Psoas muscle (tissue), 8 donors: ENCODE results near the gene TRIM44. TPM values are rescaled to one million over a fixed set of nuclear protein-coding genes. Genes with fewer than 3 reads are reported as not detected.

Source experiments
- ATAC-seq, 4 donors: fragments of 200-7000 bp; cut with Tn5 transposase; one replicate each; pipeline ENCODE4 v1.9.1; 2020; ENCODE audit warnings: moderate library complexity in 3 of 4, mild to moderate bottlenecking in 2 of 4
- DNase-seq, 2 donors: peaks; one replicate each; pipeline ENCODE4 v3.0.0-alpha.2; 2020
- H3K27ac ChIP-seq: fragments of 200-600 bp; one replicate; pipeline ENCODE4 v1.8.0; 2022
- H3K27me3 ChIP-seq, 3 donors: fragments of 200-600 bp in 1 of 3; one replicate each; pipeline versions ENCODE4 v1.6.1 to v1.8.0; 2013 to 2022; ENCODE audit warnings: low read length in 2 of 3, mild to moderate bottlenecking in 2 of 3, moderate library complexity in 1 of 3; ENCODE audit not compliant: insufficient read depth in 3 of 3
- H3K36me3 ChIP-seq, 2 donors: fragments of 200-600 bp in 1 of 2; one replicate each; pipeline versions ENCODE4 v1.6.1 to v1.8.0; 2013 to 2022; ENCODE audit warnings: low read depth in 1 of 2, mild to moderate bottlenecking in 1 of 2, moderate library complexity in 1 of 2; ENCODE audit not compliant: insufficient read depth in 1 of 2
- H3K4me1 ChIP-seq: fragments of 200-600 bp; one replicate; pipeline ENCODE4 v1.8.0; 2022
- H3K4me3 ChIP-seq: fragments of 200-600 bp; one replicate; pipeline ENCODE4 v1.8.0; 2022; ENCODE audit warnings: mild to moderate bottlenecking
- H3K9me3 ChIP-seq: fragments of 200-600 bp; one replicate; pipeline ENCODE4 v1.8.0; 2022
- WGBS, 3 donors: extraction: QIAGEN DNeasy Blood & Tissue Kit; methylation state at CpG; one replicate each; pipeline versions ENCODE4 v1.1.6 to v1.1.7; 2013; 5-methylcytosine and 5-hydroxymethylcytosine counted together
- intact Hi-C, 2 donors: fragments of 100-400 bp; cut with DNase I; formaldehyde crosslinking; loops; one replicate each; pipeline versions ENCODE4 v1.11.0 to v1.14.2; 2022
- polyA plus RNA-seq, 3 donors: library from polyadenylated mRNA; stranded (reverse); fragments of 200-250 nt; gene quantifications; one replicate each; pipeline ENCODE4 v1.2.3, GENCODE V29; 2013
- total RNA-seq, 4 donors: library from RNA; stranded (reverse); fragmentation: NEBNext Ultra II Directional in 2 of 4; extraction: Animal tissue kit (Norgen Biotek cat#: 25700) in 2 of 4; gene quantifications; one replicate each; pipeline versions ENCODE4 v1.2.1 to v1.2.4, GENCODE V29; 2021 to 2023
- TF ChIP-seq, protein P1 (sequence below): fragments of 200-600 bp; IDR thresholded peaks from one replicate; pipeline ENCODE4 v1.8.0; 2022; ENCODE audit warnings: antibody characterized with exemption
- donor health status: healthy with polysubstance abuse.
- donor health status: DM: no; HTN: no; CAD: no; lungs with moderate emphysema.
- donor health status: Bipolar disorder and iron deficiency.
- donor health status: healthy.
- donor health status: DM: yes; HTN: yes; CAD: no.
- donor health status: DM: no; HTN: no; CAD: no.
- donor health status: DM: no; HTN: no; CAD: no.
- donor health status: DM: yes; HTN: yes; CAD: no.

The TRIM44 gene
- total and polyA plus RNA-seq, 7 donors: 6.8 to 46.8 (median 34.0) TPM

DNA sequence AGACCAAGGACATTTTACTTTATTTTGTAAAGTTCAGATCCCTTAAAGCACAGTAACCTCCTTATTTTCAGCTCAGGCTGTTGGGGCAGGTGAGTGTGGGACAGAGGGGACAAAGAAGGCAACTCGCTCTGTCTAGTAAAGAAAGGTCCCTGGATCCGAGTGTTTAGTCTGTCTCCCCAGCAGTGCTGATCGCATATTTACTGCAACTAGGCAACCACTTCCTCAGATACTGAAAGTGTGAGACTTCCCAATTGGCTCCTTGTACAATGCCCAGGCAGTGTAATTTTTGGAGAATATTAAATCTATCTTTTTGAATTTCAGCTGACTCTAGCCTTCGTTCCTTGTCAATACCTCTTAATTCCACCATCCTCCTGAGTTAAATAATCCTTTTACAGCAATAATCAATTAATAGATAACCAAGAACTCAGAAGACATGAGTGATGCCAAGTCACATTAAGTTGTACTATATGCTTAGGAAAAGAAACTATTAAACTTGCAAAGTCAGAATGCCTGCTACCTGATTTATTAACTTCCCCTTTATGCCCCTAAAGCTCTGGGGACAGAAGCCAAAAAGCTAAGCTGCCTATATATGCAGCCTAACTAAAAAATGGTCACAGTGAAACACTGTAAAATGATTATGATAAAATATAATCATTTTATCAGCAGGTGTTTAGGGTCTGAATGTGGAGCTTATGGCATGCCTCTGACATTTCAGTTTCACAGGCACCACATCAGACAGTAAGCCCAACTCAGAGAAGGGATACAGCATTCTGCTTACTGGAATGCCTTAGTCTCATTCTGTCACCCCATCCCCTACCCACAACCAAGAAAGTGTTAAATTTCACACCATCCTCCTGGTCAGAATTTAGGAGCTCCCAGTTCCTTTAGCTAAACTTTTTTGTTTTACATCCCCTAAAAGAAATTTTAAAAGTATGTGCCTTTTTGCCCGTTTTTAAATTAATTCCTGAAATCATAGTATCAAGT is 138.7 kb downstream of the TRIM44 start:
- ATAC-seq: no peak
- Histone ChIP-seq H3K36me3 (no peaks in the 10 kb centered on the region), H3K27me3 (no peaks in the 10 kb centered on the region), H3K9me3 (no peaks in the 10 kb centered on the region), H3K4me1 (peaks cover 27% of the 10 kb centered on the region), H3K27ac (no peak overlapping the region), H3K4me3 (no peak overlapping the region)
- no peak for DNase-seq
- intact Hi-C loops: no loop called here
- TF ChIP-seq, protein P1, sequence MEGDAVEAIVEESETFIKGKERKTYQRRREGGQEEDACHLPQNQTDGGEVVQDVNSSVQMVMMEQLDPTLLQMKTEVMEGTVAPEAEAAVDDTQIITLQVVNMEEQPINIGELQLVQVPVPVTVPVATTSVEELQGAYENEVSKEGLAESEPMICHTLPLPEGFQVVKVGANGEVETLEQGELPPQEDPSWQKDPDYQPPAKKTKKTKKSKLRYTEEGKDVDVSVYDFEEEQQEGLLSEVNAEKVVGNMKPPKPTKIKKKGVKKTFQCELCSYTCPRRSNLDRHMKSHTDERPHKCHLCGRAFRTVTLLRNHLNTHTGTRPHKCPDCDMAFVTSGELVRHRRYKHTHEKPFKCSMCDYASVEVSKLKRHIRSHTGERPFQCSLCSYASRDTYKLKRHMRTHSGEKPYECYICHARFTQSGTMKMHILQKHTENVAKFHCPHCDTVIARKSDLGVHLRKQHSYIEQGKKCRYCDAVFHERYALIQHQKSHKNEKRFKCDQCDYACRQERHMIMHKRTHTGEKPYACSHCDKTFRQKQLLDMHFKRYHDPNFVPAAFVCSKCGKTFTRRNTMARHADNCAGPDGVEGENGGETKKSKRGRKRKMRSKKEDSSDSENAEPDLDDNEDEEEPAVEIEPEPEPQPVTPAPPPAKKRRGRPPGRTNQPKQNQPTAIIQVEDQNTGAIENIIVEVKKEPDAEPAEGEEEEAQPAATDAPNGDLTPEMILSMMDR: no peak
- 74 to 84% (median 77%) methylated on average over 5 of the region's 5 CpGs for WGBS, 3 donors

GRCh38 chr11:35802221-35802620 is 139.6 kb downstream of the TRIM44 start:
- DNase-seq (no peak), ATAC-seq (no peak)
- H3K27me3 ChIP-seq: no peaks in the 10 kb centered on the region
- peaks cover 27% of the 10 kb centered on the region for H3K4me1 ChIP-seq
- no peak overlapping the region for H3K27ac ChIP-seq
- H3K9me3 ChIP-seq: no peaks in the 10 kb centered on the region
- 92 to 97% (median 94%) methylated on average over 3 of the region's 3 CpGs for WGBS, 3 donors
- TF ChIP-seq, protein P1: no peak
- no peak overlapping the region for H3K4me3 ChIP-seq
- intact Hi-C loops: no loop called here
- no peaks in the 10 kb centered on the region for H3K36me3 ChIP-seq

DNA sequence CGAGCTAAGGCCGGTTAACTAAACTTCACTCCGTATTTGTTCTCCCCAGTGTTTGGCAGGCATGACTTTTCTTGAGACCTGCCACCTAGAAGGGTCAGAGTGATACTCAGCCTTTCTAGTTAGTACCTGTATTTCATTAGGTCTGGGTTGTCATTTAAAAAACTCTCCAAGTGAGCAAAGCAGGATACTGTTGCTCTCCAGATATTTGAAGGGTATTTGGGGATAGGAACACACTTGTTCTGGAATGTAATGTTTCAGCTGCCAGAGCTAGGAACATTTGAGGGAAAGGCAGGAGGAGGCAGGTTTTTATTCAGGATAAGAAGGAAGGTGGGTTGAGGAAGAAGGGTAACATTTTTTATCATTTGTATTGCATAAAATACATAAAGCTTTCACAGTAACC is 140.1 kb downstream of the TRIM44 start:
- Histone ChIP-seq H3K27me3 (no peaks in the 10 kb centered on the region), H3K4me1 (peaks cover 25% of the 10 kb centered on the region), H3K27ac (no peak overlapping the region), H3K36me3 (no peaks in the 10 kb centered on the region), H3K9me3 (no peaks in the 10 kb centered on the region), H3K4me3 (no peak overlapping the region)
- DNase-seq: no peak
- intact Hi-C loops: no loop called here
- WGBS, 3 donors: 75 to 93% (median 90%) methylated on average over 3 of the region's 3 CpGs
- TF ChIP-seq, protein P1: no peak
- no peak for ATAC-seq

- TF ChIP-seq, protein P1: no peak
- Histone ChIP-seq H3K4me3 (no peak overlapping the region), H3K27me3 (no peaks in the 10 kb centered on the region), H3K4me1 (peaks cover 23% of the 10 kb centered on the region), H3K9me3 (no peaks in the 10 kb centered on the region), H3K27ac (no peak overlapping the region), H3K36me3 (peaks cover 0 to 3% of the 10 kb centered on the region in 2 donors)
- intact Hi-C loops: no loop called here
- DNase-seq (no peak), ATAC-seq (no peak)
- 63 to 75% (median 67%) methylated on average over 3 of the region's 3 CpGs for WGBS, 3 donors
Measured at GRCh38 chr11:35803115-35803514, 140.5 kb downstream of the TRIM44 start.
